Astrocyte (in vitro differentiated cells and primary cell): Measurements from ENCODE around the gene ARL9.

Experiments used
- CTCF ChIP-seq: IDR thresholded peaks from 2 replicates; pipeline ENCODE4 v1.5.1; 2011; ENCODE audit warnings: low read depth, mild to moderate bottlenecking, inconsistent platforms, low read length, moderate library complexity; ENCODE audit not compliant: insufficient read depth
- EZH2 ChIP-seq: IDR thresholded peaks from 2 replicates; pipeline ENCODE4 v1.6.1; 2012; ENCODE audit warnings: mild to moderate bottlenecking, low read length, inconsistent platforms; ENCODE audit not compliant: insufficient read depth

GRCh38 chr4:56537147-56537546 lies 31.6 kb downstream of the ARL9 start:
- TF ChIP-seq CTCF (no peak), EZH2 (no peak)
